VCaP (cell line): ENCODE data around the gene IL6ST.

Source experiments
- H3K27ac ChIP-seq: fragments of 450-650 bp; 2 replicates; pipeline ENCODE4 v1.5.1; 2017
- TF ChIP-seq, protein P1 (sequence below): fragments of 450-650 bp; conservative IDR thresholded peaks from 2 replicates; pipeline ENCODE4 v1.5.1; 2017; ENCODE audit warnings: mild to moderate bottlenecking, moderate library complexity

Gene IL6ST

DNA sequence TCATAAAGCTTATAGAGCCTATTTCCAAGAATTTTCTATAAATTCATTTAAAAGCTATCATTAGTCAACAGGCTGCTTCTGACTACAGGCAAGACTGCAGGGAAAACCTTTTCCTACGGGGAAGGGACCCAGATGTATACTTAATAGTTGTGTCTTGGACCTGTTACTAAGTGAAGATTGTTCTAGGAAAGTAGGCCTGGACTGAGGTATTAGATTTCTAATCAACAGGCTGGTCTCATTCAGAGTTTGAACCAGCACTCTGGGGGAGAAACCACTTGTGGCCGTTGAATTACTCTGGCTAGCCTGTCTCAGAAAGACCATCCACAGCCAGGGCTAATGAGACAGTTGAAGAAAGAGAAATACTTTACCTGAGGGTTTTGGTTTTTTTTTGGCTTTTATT, 60.0 kb downstream of the IL6ST start:
- H3K27ac ChIP-seq, result no peak overlapping the region
- TF ChIP-seq, protein P1, sequence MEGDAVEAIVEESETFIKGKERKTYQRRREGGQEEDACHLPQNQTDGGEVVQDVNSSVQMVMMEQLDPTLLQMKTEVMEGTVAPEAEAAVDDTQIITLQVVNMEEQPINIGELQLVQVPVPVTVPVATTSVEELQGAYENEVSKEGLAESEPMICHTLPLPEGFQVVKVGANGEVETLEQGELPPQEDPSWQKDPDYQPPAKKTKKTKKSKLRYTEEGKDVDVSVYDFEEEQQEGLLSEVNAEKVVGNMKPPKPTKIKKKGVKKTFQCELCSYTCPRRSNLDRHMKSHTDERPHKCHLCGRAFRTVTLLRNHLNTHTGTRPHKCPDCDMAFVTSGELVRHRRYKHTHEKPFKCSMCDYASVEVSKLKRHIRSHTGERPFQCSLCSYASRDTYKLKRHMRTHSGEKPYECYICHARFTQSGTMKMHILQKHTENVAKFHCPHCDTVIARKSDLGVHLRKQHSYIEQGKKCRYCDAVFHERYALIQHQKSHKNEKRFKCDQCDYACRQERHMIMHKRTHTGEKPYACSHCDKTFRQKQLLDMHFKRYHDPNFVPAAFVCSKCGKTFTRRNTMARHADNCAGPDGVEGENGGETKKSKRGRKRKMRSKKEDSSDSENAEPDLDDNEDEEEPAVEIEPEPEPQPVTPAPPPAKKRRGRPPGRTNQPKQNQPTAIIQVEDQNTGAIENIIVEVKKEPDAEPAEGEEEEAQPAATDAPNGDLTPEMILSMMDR, result no peak

DNA sequence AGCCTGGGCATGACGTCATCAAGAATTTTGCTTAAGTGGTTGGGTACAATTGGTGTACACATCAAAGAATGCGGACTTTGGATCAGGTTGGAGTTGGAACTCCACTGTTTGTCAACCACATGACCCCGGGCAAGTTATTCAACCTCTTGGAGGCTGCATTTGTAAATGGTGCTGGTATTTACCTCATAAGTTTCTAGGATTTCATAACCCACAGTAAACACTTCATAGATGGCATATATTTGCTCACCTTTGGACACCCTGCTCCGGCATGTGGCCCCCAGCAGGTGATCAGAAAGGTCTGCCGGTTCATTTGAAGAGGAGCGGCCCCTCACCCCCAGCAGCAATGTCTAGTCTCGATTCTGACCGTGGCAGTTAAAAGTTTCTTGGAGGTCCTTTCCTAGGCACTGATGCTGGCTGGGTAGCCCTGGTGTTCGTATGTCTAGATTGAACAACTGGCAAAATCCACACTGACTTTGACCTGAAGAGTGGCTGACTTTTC, 60.6 kb downstream of the IL6ST start:
- H3K27ac ChIP-seq, result no peak overlapping the region

DNA sequence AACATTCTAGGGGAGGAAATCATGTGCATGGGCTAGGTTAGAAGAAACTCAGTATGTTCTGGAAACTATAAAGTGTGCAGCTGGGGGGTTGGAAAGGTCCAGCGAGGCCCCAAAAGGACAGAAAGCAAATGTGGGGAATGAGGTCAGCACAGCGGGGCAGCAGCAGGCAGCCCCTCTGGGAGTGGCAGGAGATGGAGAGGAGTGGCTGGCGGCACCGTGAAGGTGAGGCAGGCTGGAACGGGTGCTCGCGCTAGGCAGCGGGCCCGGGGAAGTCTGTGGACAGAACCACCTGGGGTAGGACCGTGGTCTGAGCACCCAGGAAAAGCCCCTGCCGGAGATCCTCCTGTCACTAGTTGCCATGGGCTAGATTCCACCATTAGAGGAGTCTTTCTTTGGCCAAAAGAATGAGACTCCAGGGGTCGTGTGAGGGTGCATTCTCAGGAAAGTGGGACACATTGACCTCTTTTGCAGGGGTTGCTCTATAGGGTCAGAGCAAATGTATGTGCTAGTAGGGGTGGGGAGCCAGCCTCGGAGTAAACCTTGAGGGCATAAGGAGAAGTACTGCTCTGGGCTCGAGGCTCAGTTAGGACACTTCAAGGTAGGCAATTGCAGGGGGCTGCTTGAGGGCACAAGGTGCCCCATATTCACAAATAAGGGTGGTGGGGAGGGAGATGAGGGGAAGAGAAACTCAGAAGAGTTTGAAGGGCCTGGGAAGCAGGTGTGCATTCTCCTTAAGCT, 61.2 kb downstream of the IL6ST start:
- TF ChIP-seq, protein P1, result no peak
- H3K27ac ChIP-seq, result no peak overlapping the region

More for the DNA sequence above, 60.6 kb downstream of the IL6ST start:
- TF ChIP-seq, protein P1, result no peak

DNA sequence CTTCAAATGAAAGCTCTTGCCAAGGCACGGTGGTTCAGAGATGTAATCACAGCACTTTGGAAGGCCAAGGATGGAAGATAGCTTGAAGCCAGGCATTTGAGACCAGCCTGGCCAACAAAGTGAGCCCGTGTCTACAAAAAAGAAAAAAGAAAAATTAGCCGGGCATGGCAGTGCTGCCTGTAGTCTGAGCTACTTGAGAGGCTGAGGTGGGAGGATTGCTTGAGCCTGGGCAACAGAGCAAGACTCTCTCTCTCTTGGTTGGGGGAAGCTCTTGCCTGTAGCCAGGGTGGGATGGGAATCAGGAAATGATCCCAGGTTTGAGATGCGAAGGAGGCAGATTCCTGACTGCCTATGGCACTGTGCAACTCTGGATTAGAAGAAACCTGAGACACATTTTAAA, 62.1 kb downstream of the IL6ST start:
- H3K27ac ChIP-seq, result no peak overlapping the region
- TF ChIP-seq, protein P1, result no peak

DNA sequence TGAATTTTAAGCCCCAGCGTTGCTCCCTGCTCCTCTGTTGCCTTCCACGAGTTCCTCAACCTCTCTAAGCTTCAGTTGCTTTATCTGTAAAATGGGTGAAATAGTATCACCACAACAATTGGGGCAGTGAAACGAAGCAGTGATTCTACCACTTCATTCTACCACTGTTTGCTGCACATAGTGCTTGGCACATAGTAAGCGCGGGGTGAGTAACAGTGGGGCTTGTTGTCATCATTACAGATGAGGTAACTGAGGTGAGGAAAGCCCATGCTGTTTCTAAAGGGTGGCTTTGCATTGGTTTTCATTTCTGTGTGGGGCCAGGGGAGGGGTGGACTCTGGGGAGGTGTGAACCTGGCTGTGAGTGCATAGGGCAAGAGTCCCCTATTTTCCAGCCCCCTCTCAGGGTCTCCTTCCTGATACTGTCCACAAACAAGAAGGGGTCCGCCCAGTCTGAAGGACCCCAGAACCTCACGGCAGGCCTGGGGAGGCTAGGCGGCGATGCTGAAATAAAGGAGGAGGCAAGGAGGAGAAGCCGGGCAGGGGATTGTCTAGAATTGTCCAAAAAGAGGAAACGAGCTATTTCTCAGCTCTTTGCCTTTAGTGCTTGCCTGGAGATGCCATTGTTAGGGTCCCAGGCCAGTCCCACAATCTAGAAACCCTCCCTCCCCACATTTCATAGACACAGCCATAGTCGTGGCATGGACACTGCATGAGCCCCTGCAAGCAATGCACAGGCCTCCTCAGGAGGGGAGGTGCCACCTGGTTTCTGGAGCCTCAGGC, 65.6 kb downstream of the IL6ST start:
- no peak overlapping the region for H3K27ac ChIP-seq
- TF ChIP-seq, protein P1, result no peak

DNA sequence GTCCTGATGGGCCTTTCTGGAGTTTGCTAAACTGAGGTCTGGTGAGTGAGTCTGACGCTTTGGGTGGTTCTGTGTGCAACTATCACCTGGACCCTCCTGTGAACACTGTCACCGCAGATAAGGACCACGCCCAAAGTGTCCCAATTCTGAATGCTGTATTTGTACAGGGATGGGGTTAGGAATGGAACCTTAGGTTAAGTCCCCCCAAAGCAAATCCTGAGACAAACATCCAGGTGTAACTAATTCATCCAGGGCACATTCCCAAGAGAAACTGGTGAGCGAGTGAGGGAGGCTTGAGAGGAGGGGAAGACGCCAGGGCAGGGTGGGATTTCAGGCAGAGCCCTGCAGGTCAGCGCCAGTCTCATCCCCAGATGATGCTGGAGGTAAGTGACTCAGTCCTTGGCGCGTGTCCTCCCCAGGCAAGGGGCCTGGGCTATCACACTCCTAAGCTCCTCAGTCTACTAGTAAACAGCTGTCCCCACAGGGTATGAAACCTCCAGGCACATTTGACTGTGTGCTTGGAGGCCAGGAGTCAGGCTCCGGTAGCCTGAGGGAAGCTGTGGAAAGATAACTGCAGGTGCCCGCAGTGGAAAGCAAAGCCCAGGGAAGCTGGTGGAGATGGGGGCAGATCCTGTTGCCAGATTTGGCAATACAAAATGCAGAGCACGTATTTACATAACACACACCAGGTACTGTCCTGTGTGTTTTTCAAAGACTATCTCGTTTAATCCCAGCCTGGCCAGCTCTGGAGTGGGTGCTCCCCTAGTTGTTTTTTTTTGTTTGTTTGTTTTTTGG, 66.7 kb downstream of the IL6ST start:
- H3K27ac ChIP-seq, result no peak overlapping the region
- TF ChIP-seq, protein P1, result no peak

DNA sequence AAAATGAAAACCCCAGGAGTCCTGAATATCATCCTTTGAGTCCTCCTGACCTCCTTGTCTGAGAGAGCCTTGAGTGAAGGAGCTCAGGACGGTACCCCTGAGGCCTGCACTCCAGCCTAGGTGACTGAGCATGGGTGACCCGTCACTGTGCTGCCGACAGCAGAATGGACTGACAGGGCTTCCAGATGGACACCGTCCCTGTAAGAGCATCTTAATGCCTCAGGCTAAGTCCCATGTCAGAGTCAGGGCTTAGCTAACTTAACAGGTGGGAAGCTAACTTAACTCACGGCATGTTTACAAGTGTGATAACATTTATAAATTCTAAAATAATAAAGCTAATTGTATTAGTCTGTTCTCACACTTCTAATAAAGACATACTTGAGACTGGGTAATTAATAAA, 68.3 kb downstream of the IL6ST start:
- TF ChIP-seq, protein P1, result no peak
- no peak overlapping the region for H3K27ac ChIP-seq
